Adrenal gland (tissue), 5 donors: ENCODE data around the gene TAGLN2.

Experiments
- CTCF ChIP-seq, 6 experiments: fragments of 450-650 bp in 4 of 6; fragments of 200-600 bp in 2 of 6; sonication (generic) in 1 of 6; IDR thresholded peaks; 1 replicate in 5 of 6; 2 replicates in 1 of 6; pipeline versions ENCODE4 v1.5.1 to v1.8.0; 2016 to 2021; ENCODE audit warnings: antibody characterized with exemption in 6 of 6, mild to moderate bottlenecking in 2 of 6, moderate library complexity in 1 of 6
- POLR2A ChIP-seq, 2 donors: fragments of 450-650 bp; IDR thresholded peaks; one replicate each; pipeline ENCODE4 v1.6.1; 2017; ENCODE audit warnings: antibody characterized with exemption in 2 of 2, mild to moderate bottlenecking in 2 of 2, moderate library complexity in 1 of 2
- donor health status: DM: no; HTN: no; CAD: no.

- TF ChIP-seq CTCF (IDR thresholded peaks at IDR 0.05) (no peak), POLR2A (IDR thresholded peaks at IDR 0.05) (no peak)
These were observed 15.8 kb upstream of the TAGLN2 start for GRCh38 chr1:159941141-159941540.
